Liver (tissue), 9 donors: Measurements from ENCODE around the gene HYKK. TPM values are rescaled to one million over a fixed set of nuclear protein-coding genes. Genes with fewer than 3 reads are reported as not detected.

Experiments
- DNase-seq: peaks from one replicate; pipeline ENCODE4 v3.0.0-alpha.2; 2017; ENCODE audit warnings: low spot score
- H3K27ac ChIP-seq, 2 donors: one replicate each; pipeline ENCODE4 v1.7.0; 2013; ENCODE audit warnings: inconsistent platforms in 2 of 2, low read length in 2 of 2, control low read depth in 1 of 2, low read depth in 1 of 2, mild to moderate bottlenecking in 1 of 2
- H3K27me3 ChIP-seq, 4 donors: one replicate each; pipeline versions ENCODE4 v1.6.1 to v1.7.0; 2013; ENCODE audit warnings: low read length in 3 of 4, inconsistent platforms in 1 of 4, mild to moderate bottlenecking in 1 of 4, moderate library complexity in 1 of 4; ENCODE audit not compliant: control insufficient read depth in 4 of 4, insufficient read depth in 4 of 4
- H3K36me3 ChIP-seq, 4 donors: one replicate each; pipeline versions ENCODE4 v1.6.1 to v1.7.0; 2013; ENCODE audit warnings: low read length in 3 of 4, mild to moderate bottlenecking in 3 of 4, low read depth in 1 of 4, moderate library complexity in 1 of 4; ENCODE audit not compliant: control insufficient read depth in 4 of 4, insufficient read depth in 3 of 4
- H3K4me1 ChIP-seq, 4 donors: one replicate each; pipeline versions ENCODE4 v1.6.1 to v1.7.0; 2013; ENCODE audit warnings: low read length in 3 of 4, mild to moderate bottlenecking in 3 of 4, moderate library complexity in 1 of 4; ENCODE audit not compliant: control insufficient read depth in 4 of 4, insufficient read depth in 4 of 4
- H3K4me3 ChIP-seq, 3 donors: one replicate each; pipeline versions ENCODE4 v1.6.1 to v1.7.0; 2013; ENCODE audit warnings: low read length in 3 of 3, control low read depth in 1 of 3, low read depth in 1 of 3, mild to moderate bottlenecking in 1 of 3
- H3K9ac ChIP-seq, 2 donors: one replicate each; pipeline ENCODE4 v1.7.0; 2013; ENCODE audit warnings: low read length in 2 of 2, mild to moderate bottlenecking in 2 of 2, moderate library complexity in 2 of 2, control low read depth in 1 of 2, low read depth in 1 of 2
- H3K9me3 ChIP-seq, 4 donors: one replicate each; pipeline versions ENCODE4 v1.6.1 to v1.7.0; 2013; ENCODE audit warnings: low read length in 3 of 4; ENCODE audit not compliant: control insufficient read depth in 4 of 4
- ATF3 ChIP-seq: IDR thresholded peaks from 2 replicates; pipeline ENCODE4 v1.6.1; 2016; ENCODE audit warnings: antibody characterized with exemption
- CTCF ChIP-seq: fragments of 150-350 bp; IDR thresholded peaks from 2 replicates; pipeline ENCODE4 v1.5.1; 2017; ENCODE audit warnings: improper control_type of control experiment, low read depth, low read length; ENCODE audit not compliant: missing input control
- EGR1 ChIP-seq, 2 donors: IDR thresholded peaks; 2 replicates each; pipeline ENCODE4 v1.6.1; 2016 to 2018; ENCODE audit warnings: antibody characterized with exemption in 2 of 2, low read depth in 2 of 2
- FOXA1 ChIP-seq: IDR thresholded peaks from 2 replicates; pipeline ENCODE4 v1.6.1; 2016; ENCODE audit warnings: antibody characterized with exemption
- FOXA2 ChIP-seq: IDR thresholded peaks from 2 replicates; pipeline ENCODE4 v1.6.1; 2016; ENCODE audit warnings: antibody characterized with exemption
- GABPA ChIP-seq, 2 donors: IDR thresholded peaks in 1 of 2; conservative IDR thresholded peaks in 1 of 2; 2 replicates each; pipeline ENCODE4 v1.6.1; 2016; ENCODE audit warnings: antibody characterized with exemption in 2 of 2, mild to moderate bottlenecking in 1 of 2, moderate library complexity in 1 of 2
- HNF4A ChIP-seq, 2 donors: conservative IDR thresholded peaks; 2 replicates each; pipeline ENCODE4 v1.6.1; 2016; ENCODE audit warnings: antibody characterized with exemption in 2 of 2, mild to moderate bottlenecking in 2 of 2
- HNF4G ChIP-seq: IDR thresholded peaks from 2 replicates; pipeline ENCODE4 v1.6.1; 2016; ENCODE audit warnings: antibody characterized with exemption
- JUND ChIP-seq, 2 donors: IDR thresholded peaks; 2 replicates each; pipeline ENCODE4 v1.6.1; 2016; ENCODE audit warnings: antibody characterized with exemption in 2 of 2
- MAX ChIP-seq: IDR thresholded peaks from 2 replicates; pipeline ENCODE4 v1.6.1; 2016; ENCODE audit warnings: antibody characterized with exemption
- NR2F2 ChIP-seq: IDR thresholded peaks from 2 replicates; pipeline ENCODE4 v1.6.1; 2016; ENCODE audit warnings: antibody characterized with exemption
- RAD21 ChIP-seq, 2 donors: IDR thresholded peaks; 2 replicates each; pipeline ENCODE4 v1.6.1; 2016; ENCODE audit warnings: antibody characterized with exemption in 2 of 2, mild to moderate bottlenecking in 2 of 2
- REST ChIP-seq: IDR thresholded peaks from 2 replicates; pipeline ENCODE4 v1.6.1; 2016; ENCODE audit warnings: antibody characterized with exemption, mild to moderate bottlenecking
- RXRA ChIP-seq, 2 donors: IDR thresholded peaks; 2 replicates each; pipeline ENCODE4 v1.6.1; 2017 to 2018; ENCODE audit warnings: antibody characterized with exemption in 2 of 2, mild to moderate bottlenecking in 1 of 2
- SP1 ChIP-seq: IDR thresholded peaks from 2 replicates; pipeline ENCODE4 v1.6.1; 2018; ENCODE audit warnings: antibody characterized with exemption, mild to moderate bottlenecking
- TAF1 ChIP-seq: conservative IDR thresholded peaks from 2 replicates; pipeline ENCODE4 v1.6.1; 2016; ENCODE audit warnings: antibody characterized with exemption, mild to moderate bottlenecking
- YY1 ChIP-seq: IDR thresholded peaks from 2 replicates; pipeline ENCODE4 v1.6.1; 2016; ENCODE audit warnings: antibody characterized with exemption, mild to moderate bottlenecking
- ZBTB33 ChIP-seq: IDR thresholded peaks from 2 replicates; pipeline ENCODE4 v1.6.1; 2016; ENCODE audit warnings: antibody characterized with exemption
- WGBS: extraction: QIAGEN DNeasy Blood & Tissue Kit; methylation state at CpG from one replicate; pipeline ENCODE4 v1.1.7; 2013; 5-methylcytosine and 5-hydroxymethylcytosine counted together
- polyA plus RNA-seq, 2 donors: library from polyadenylated mRNA; stranded (reverse) in 1 of 2; unstranded in 1 of 2; fragments of 200-250 nt in 1 of 2; fragments of >200 nt in 1 of 2; fragmentation: Nextera tagmentation in 1 of 2; extraction: Ambion mirVana in 1 of 2; gene quantifications; one replicate each; pipeline versions ENCODE4 v1.2.1 to v1.2.3, GENCODE V29; 2013 to 2015
- total RNA-seq, 2 donors: library from RNA; depleted of rRNA; stranded (reverse); fragments of >200 nt; gene quantifications; one replicate each; pipeline ENCODE4 v1.2.3, GENCODE V29; 2014
- donor health status: healthy.
- donor health status: healthy.
- donor health status: healthy.
- donor health status: healthy.
- donor health status: healthy.

HYKK gene
- total and polyA plus RNA-seq, 4 donors, result 1.7 to 7.7 (median 2.2) TPM

GRCh38 chr15:78481917-78482316 is 25.5 kb upstream of the HYKK start:
- Histone ChIP-seq H3K36me3 (peaks cover 10 to 59% (median 45%) of the 10 kb centered on the region in 4 donors), H3K4me3 (no peak overlapping the region), H3K9ac (no peak overlapping the region), H3K9me3 (no peaks in the 10 kb centered on the region), H3K27me3 (no peaks in the 10 kb centered on the region), H3K27ac (no peak overlapping the region), H3K4me1 (no peaks in the 10 kb centered on the region)
- WGBS, result 90% methylated on average over 7 of the region's 7 CpGs
- TF ChIP-seq NR2F2 (no peak), RXRA (IDR thresholded peaks at IDR 0.05) (no peak), REST (no peak), HNF4G (no peak), FOXA1 (no peak), ZBTB33 (no peak), SP1 (no peak), GABPA (IDR thresholded peaks at IDR 0.05 in 1 of 2, conservative IDR thresholded peaks at IDR 0.05 in 1 of 2) (no peak), FOXA2 (no peak), JUND (IDR thresholded peaks at IDR 0.05) (no peak), CTCF (no peak), RAD21 (IDR thresholded peaks at IDR 0.05) (no peak), MAX (no peak), EGR1 (IDR thresholded peaks at IDR 0.05; ENCODE audit: low read depth in 2 of 2) (no peak), ATF3 (no peak), HNF4A (conservative IDR thresholded peaks at IDR 0.05) (no peak), YY1 (no peak), TAF1 (no peak)
- DNase-seq, result no peak
